ENCODE data around the gene GJB3.
"Not testable (repeated sequence)": the region's sequence is repeated elsewhere in the genome, so short reads cannot be mapped to it uniquely, and the experiment has no call there.

GRCh38 chr1:34732831-34733230 is 48.2 kb upstream of the GJB3 start:
- TF ChIP-seq ZZZ3 (CRISPR knock-in tag; IDR thresholded peaks at IDR 0.05; ENCODE audit: borderline replicate concordance); ZBTB39 (CRISPR knock-in tag; IDR thresholded peaks at IDR 0.05); POLR2AphosphoS5 (IDR thresholded peaks at IDR 0.05; ENCODE audit: low read depth, low read length); CTCF (CRISPR knock-in tag; IDR thresholded peaks at IDR 0.05); ZNF260 (CRISPR knock-in tag; IDR thresholded peaks at IDR 0.05; ENCODE audit: borderline replicate concordance, low read depth); ATF6 (CRISPR knock-in tag; conservative IDR thresholded peaks at IDR 0.05); CEBPB (IDR thresholded peaks at IDR 0.05; ENCODE audit: borderline replicate concordance, low read depth, low read length); ZKSCAN1 (IDR thresholded peaks at IDR 0.05; ENCODE audit: low read length); SIX4 (CRISPR knock-in tag; IDR thresholded peaks at IDR 0.05): not testable (repeated sequence)
